ENCODE measurements around the gene COL25A1. TPM values are rescaled to one million over a fixed set of nuclear protein-coding genes. Genes with fewer than 3 reads are reported as not detected.

COL25A1 gene
- total RNA-seq, 4 donors from 2014 or later, result 0.14 to 1.6 (median 0.32) TPM; not detected in 1

GRCh38 chr4:109207898-109208297 is 94.6 kb downstream of the COL25A1 start:
- no peak for TF ChIP-seq POLR2A (IDR thresholded peaks at IDR 0.05)
- TF ChIP-seq POLR2AphosphoS5 (IDR thresholded peaks at IDR 0.05), result no peak
- TF ChIP-seq EP300 (IDR thresholded peaks at IDR 0.05; ENCODE audit: low read depth), result no peak
- TF ChIP-seq CTCF (IDR thresholded peaks at IDR 0.05), result no peak
- in situ Hi-C loops (cut with MboI; ENCODE audit: low pct_ligation_motif_present in 1 of 4, low pct_unique_long_range_greater_than_20kb in 1 of 4, low sequenced_read_pairs in 3 of 4), result no loop called here
- no peaks in the 10 kb centered on the region for H3K9me3 ChIP-seq
- H3K36me3 ChIP-seq, result no peaks in the 10 kb centered on the region
- H3K27me3 ChIP-seq, result no peaks in the 10 kb centered on the region
- H3K4me3 ChIP-seq, result no peak overlapping the region
- no peak for DNase-seq
- H3K4me1 ChIP-seq, result no peaks in the 10 kb centered on the region
- intact Hi-C loops (cut with DNase I; ENCODE audit: low total_unique reads), result no loop called here
- 68 to 91% methylated on average over 4 of the region's 4 CpGs for WGBS, 2 donors (ENCODE audit: low coverage in 1 of 2)
- no peak overlapping the region for H3K27ac ChIP-seq

GRCh38 chr4:109207061-109207460 is 95.4 kb downstream of the COL25A1 start:
- TF ChIP-seq POLR2AphosphoS5 (IDR thresholded peaks at IDR 0.05), result no peak
- no peak for TF ChIP-seq CTCF (IDR thresholded peaks at IDR 0.05)
- no peak for TF ChIP-seq EP300 (IDR thresholded peaks at IDR 0.05; ENCODE audit: low read depth)
- TF ChIP-seq POLR2A (IDR thresholded peaks at IDR 0.05), result no peak
- no peak overlapping the region for H3K4me3 ChIP-seq
- H3K27me3 ChIP-seq, result no peaks in the 10 kb centered on the region
- in situ Hi-C loops (cut with MboI; ENCODE audit: low pct_ligation_motif_present in 1 of 4, low pct_unique_long_range_greater_than_20kb in 1 of 4, low sequenced_read_pairs in 3 of 4), result no loop called here
- DNase-seq, result no peak
- H3K27ac ChIP-seq, result no peak overlapping the region
- no peaks in the 10 kb centered on the region for H3K36me3 ChIP-seq
- intact Hi-C loops (cut with DNase I; ENCODE audit: low total_unique reads), result no loop called here
- no peaks in the 10 kb centered on the region for H3K9me3 ChIP-seq
- 39% methylated on average over 1 of the region's 1 CpG; no CpG with 5 or more reads in 1 of the 2 donors for WGBS, 2 donors (ENCODE audit: low coverage in 1 of 2)
- no peaks in the 10 kb centered on the region for H3K4me1 ChIP-seq

GRCh38 chr4:109206620-109207019 is 95.8 kb downstream of the COL25A1 start:
- no peak for DNase-seq
- Histone ChIP-seq H3K4me3 (no peak overlapping the region), H3K9me3 (no peaks in the 10 kb centered on the region), H3K27me3 (no peaks in the 10 kb centered on the region), H3K27ac (no peak overlapping the region), H3K4me1 (no peaks in the 10 kb centered on the region), H3K36me3 (no peaks in the 10 kb centered on the region)
- WGBS, 2 donors (ENCODE audit: low coverage in 1 of 2), result 51 to 61% methylated on average over 4 of the region's 4 CpGs
- in situ Hi-C loops (cut with MboI; ENCODE audit: low pct_ligation_motif_present in 1 of 4, low pct_unique_long_range_greater_than_20kb in 1 of 4, low sequenced_read_pairs in 3 of 4), result no loop called here
- intact Hi-C loops (cut with DNase I; ENCODE audit: low total_unique reads), result no loop called here
- no peak for TF ChIP-seq CTCF (IDR thresholded peaks at IDR 0.05)
- no peak for TF ChIP-seq POLR2AphosphoS5 (IDR thresholded peaks at IDR 0.05)
- TF ChIP-seq POLR2A (IDR thresholded peaks at IDR 0.05), result no peak
- no peak for TF ChIP-seq EP300 (IDR thresholded peaks at IDR 0.05; ENCODE audit: low read depth)

DNA sequence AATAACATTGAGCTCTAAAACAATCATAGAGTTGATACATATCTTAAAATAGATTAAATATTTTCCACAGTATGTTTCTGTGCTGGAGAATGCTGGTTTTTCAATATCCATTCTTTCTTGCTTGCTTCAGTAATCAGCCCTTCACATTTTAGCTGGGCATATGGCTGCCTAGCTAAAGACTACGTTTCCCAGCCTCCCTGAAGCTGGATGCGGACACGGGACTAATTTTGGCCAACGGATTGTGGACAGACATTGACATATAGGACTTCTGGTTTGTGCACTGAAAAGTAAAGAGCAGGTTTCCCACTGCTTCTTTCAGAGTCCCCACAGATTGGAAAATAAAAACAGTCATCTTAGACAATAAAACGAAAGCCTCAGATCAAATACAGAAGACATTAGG is 97.3 kb downstream of the COL25A1 start:
- intact Hi-C loops (cut with DNase I; ENCODE audit: low total_unique reads) (no loop called here), in situ Hi-C loops (cut with MboI; ENCODE audit: low pct_ligation_motif_present in 1 of 4, low pct_unique_long_range_greater_than_20kb in 1 of 4, low sequenced_read_pairs in 3 of 4) (no loop called here)
- TF ChIP-seq EP300 (IDR thresholded peaks at IDR 0.05; ENCODE audit: low read depth) (no peak), POLR2A (IDR thresholded peaks at IDR 0.05) (no peak), CTCF (IDR thresholded peaks at IDR 0.05) (no peak), POLR2AphosphoS5 (IDR thresholded peaks at IDR 0.05) (no peak)
- Histone ChIP-seq H3K27ac (no peak overlapping the region), H3K9me3 (no peaks in the 10 kb centered on the region), H3K36me3 (no peaks in the 10 kb centered on the region), H3K4me1 (no peaks in the 10 kb centered on the region), H3K27me3 (no peaks in the 10 kb centered on the region), H3K4me3 (no peak overlapping the region)
- 60 to 67% methylated on average over 1 to 5 of the region's 5 CpGs for WGBS, 2 donors (ENCODE audit: low coverage in 1 of 2)
- DNase-seq, result no peak
